Nephron (organoid): ENCODE data around the gene JAKMIP1.

Source experiments
- H3K27ac Mint-ChIP-seq, 3 experiments: 2 replicates each; pipeline ENCODE4 v1.8.0; 2020; ENCODE audit warnings: mixed read lengths in 3 of 3, mild to moderate bottlenecking in 2 of 3, moderate library complexity in 1 of 3
- H3K27me3 Mint-ChIP-seq: 2 replicates; pipeline ENCODE4 v1.8.0; 2021; ENCODE audit warnings: low read depth, mild to moderate bottlenecking, moderate library complexity, mixed read lengths
- H3K36me3 Mint-ChIP-seq: 2 replicates; pipeline ENCODE4 v1.8.0; 2020; ENCODE audit warnings: low read depth, mixed read lengths
- H3K4me1 Mint-ChIP-seq: 2 replicates; pipeline ENCODE4 v1.8.0; 2020; ENCODE audit warnings: mixed read lengths
- H3K4me3 Mint-ChIP-seq, 3 experiments: 2 replicates each; pipeline ENCODE4 v1.8.0; 2020; ENCODE audit warnings: mild to moderate bottlenecking in 3 of 3, mixed read lengths in 3 of 3, moderate library complexity in 2 of 3
- H3K9me3 Mint-ChIP-seq: 2 replicates; pipeline ENCODE4 v1.8.0; 2020; ENCODE audit warnings: mixed read lengths
- TF ChIP-seq, protein P1 (sequence below), 3 experiments: fragments of 200-600 bp; sonication (generic); IDR thresholded peaks; one replicate each; pipeline ENCODE4 v1.5.0; 2021; ENCODE audit warnings: antibody characterized with exemption in 3 of 3; ENCODE audit not compliant: unreplicated experiment in 3 of 3

The JAKMIP1 gene

GRCh38 chr4:6184169-6184568 lies 16.2 kb downstream of the JAKMIP1 start:
- no peaks in the 10 kb centered on the region for H3K4me1 Mint-ChIP-seq
- TF ChIP-seq, protein P1, sequence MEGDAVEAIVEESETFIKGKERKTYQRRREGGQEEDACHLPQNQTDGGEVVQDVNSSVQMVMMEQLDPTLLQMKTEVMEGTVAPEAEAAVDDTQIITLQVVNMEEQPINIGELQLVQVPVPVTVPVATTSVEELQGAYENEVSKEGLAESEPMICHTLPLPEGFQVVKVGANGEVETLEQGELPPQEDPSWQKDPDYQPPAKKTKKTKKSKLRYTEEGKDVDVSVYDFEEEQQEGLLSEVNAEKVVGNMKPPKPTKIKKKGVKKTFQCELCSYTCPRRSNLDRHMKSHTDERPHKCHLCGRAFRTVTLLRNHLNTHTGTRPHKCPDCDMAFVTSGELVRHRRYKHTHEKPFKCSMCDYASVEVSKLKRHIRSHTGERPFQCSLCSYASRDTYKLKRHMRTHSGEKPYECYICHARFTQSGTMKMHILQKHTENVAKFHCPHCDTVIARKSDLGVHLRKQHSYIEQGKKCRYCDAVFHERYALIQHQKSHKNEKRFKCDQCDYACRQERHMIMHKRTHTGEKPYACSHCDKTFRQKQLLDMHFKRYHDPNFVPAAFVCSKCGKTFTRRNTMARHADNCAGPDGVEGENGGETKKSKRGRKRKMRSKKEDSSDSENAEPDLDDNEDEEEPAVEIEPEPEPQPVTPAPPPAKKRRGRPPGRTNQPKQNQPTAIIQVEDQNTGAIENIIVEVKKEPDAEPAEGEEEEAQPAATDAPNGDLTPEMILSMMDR (IDR thresholded peaks at IDR 0.05; ENCODE audit: unreplicated experiment in 3 of 3) = no peak
- no peak overlapping the region for H3K27ac Mint-ChIP-seq
- H3K9me3 Mint-ChIP-seq = peaks cover 17% of the 10 kb centered on the region
- peaks cover 31% of the 10 kb centered on the region for H3K27me3 Mint-ChIP-seq
- no peaks in the 10 kb centered on the region for H3K36me3 Mint-ChIP-seq
- H3K4me3 Mint-ChIP-seq = no peak overlapping the region

DNA sequence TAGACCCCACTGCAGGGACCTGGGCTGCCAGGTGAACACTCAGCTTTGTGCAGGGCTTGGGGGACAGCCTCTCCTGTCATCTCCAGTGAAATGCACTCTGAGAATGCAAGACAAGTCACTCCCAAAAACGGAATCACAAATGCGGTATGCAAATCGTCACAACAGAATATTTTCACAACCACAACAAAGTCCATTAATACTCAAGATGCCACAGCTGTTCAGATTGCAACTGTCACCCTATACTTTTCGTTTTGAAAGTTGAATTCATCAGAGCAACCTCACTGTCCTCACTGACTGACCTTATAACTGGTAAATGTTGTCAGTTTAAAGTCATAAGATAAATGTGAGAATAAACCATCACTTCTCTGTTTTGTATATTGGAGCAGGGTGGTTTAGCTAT lies 16.6 kb downstream of the JAKMIP1 start:
- Mint-ChIP-seq H3K4me1 (no peaks in the 10 kb centered on the region), H3K27ac (no peak overlapping the region), H3K27me3 (peaks cover 29% of the 10 kb centered on the region), H3K9me3 (peaks cover 17% of the 10 kb centered on the region), H3K36me3 (no peaks in the 10 kb centered on the region), H3K4me3 (no peak overlapping the region)
- TF ChIP-seq, protein P1 (IDR thresholded peaks at IDR 0.05; ENCODE audit: unreplicated experiment in 3 of 3) = no peak

DNA sequence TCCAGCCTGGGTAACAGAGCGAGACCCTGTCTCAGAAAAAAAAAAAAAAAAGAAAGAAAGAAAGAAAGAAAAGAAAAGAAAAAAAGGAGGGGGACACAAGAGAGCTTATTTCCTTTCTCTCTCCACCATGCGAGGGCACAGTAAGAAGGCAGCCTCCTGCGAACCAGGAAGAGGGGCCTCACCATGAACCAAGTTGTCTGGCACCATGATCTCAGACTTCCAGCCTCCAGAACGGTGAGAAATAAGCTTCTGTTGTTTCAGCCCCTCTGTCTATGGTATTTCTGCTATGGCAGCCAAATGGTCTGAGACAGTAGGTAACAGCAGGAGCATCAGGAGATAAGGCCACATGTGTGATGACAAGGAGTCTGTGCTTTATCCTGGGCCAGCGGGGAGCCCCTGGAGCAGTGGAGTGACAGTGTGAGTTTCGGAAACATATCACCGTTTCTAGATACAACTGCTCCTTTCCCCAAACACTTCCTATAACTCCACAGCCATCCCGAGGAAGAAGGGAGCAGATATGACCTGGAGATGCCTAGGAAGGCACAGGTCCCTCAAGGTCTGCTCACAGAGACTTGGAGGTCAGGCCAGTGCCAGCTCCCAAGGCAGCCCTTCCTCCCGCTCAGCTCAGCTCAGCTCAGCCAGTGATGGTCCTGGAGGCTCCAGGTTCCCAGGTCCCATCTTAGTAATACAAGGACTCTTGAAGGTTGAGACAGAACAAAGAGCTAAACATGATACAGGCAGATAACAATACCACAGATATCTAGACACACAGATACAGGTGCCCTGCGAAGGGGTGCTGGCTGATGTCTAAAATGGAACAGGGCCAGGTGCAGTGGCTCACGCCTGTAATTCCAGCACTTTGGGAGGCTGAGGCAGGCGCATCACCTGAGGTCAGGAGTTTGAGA lies 17.7 kb downstream of the JAKMIP1 start:
- no peaks in the 10 kb centered on the region for H3K36me3 Mint-ChIP-seq
- H3K27ac Mint-ChIP-seq = no peak overlapping the region
- peaks cover 27% of the 10 kb centered on the region for H3K27me3 Mint-ChIP-seq
- H3K9me3 Mint-ChIP-seq = peaks cover 17% of the 10 kb centered on the region
- H3K4me3 Mint-ChIP-seq = no peak overlapping the region
- TF ChIP-seq, protein P1 (IDR thresholded peaks at IDR 0.05; ENCODE audit: unreplicated experiment in 3 of 3) = no peak
- no peaks in the 10 kb centered on the region for H3K4me1 Mint-ChIP-seq

- TF ChIP-seq, protein P1 (IDR thresholded peaks at IDR 0.05; ENCODE audit: unreplicated experiment in 3 of 3) = no peak
- H3K9me3 Mint-ChIP-seq = peaks cover 16% of the 10 kb centered on the region
- no peak overlapping the region for H3K27ac Mint-ChIP-seq
- H3K27me3 Mint-ChIP-seq = peaks cover 23% of the 10 kb centered on the region
- H3K4me1 Mint-ChIP-seq = no peaks in the 10 kb centered on the region
- H3K4me3 Mint-ChIP-seq = no peak overlapping the region
- H3K36me3 Mint-ChIP-seq = no peaks in the 10 kb centered on the region
These were observed 19.3 kb downstream of the JAKMIP1 start for GRCh38 chr4:6180841-6181631.

DNA sequence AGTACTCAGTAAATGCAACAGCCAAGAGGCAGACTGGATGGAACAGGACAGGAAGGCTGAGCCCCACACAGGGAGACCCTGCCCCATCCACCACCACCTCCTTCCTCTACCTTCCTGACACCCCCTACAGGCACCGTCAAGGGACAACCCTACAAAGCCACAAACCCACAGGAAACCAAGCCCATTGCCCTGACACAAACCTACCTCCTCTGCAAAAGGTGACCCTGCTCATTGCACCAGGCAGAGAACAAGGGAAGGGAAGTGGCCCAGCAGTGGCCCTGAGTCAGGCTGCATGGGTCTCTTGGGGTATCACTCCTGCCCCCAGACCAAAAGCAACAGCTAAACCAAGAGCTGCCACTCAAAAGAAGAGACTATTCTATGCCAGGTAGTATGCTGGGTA lies 21.0 kb downstream of the JAKMIP1 start:
- Mint-ChIP-seq H3K9me3 (peaks cover 12% of the 10 kb centered on the region), H3K27ac (no peak overlapping the region), H3K27me3 (peaks cover 20% of the 10 kb centered on the region), H3K4me1 (no peaks in the 10 kb centered on the region), H3K36me3 (no peaks in the 10 kb centered on the region), H3K4me3 (no peak overlapping the region)
- TF ChIP-seq, protein P1 (IDR thresholded peaks at IDR 0.05; ENCODE audit: unreplicated experiment in 3 of 3) = no peak
